SK-N-SH (cell line): ENCODE data around the gene CFAP52. TPM values are rescaled to one million over a fixed set of nuclear protein-coding genes. Genes with fewer than 3 reads are reported as not detected.

Source experiments
- CTCF ChIA-PET: fragments of 300-600, 350-600 bp; formaldehyde crosslinking; extraction: SDS; loops from one replicate; lab custom pipeline; 2021; lab: Yijun Ruan, JAX
- POLR2A ChIA-PET: fragments of 350-600 bp; sonication (Branson Sonifier 250); formaldehyde crosslinking; extraction: SDS; loops from one replicate; lab custom pipeline; 2020; ENCODE audit warnings: antibody characterized with exemption, inconsistent platforms; lab: Yijun Ruan, JAX
- DNase-seq: peaks from one replicate; pipeline ENCODE4 v3.0.0; 2012
- H2AFZ ChIP-seq: fragments of 200-600 bp; sonication (generic); 2 replicates; pipeline ENCODE4 v1.8.1; 2016; ENCODE audit warnings: antibody characterized with exemption, mild to moderate bottlenecking, low read depth
- H3F3A ChIP-seq: fragments of 200-600 bp; sonication (generic); replicated peaks from 2 replicates; pipeline ENCODE3; 2016; ENCODE audit warnings: antibody characterized with exemption, mild to moderate bottlenecking; ENCODE audit not compliant: insufficient read depth
- H3K27ac ChIP-seq, 2 experiments: fragments of 200-500 bp in 1 of 2; fragments of 200-600 bp in 1 of 2; sonication (Bioruptor generic) in 1 of 2; sonication (generic), shearing (Covaris generic) in 1 of 2; 2 replicates each; pipeline versions ENCODE4 v1.5.1 to v1.6.1; 2014 to 2016; ENCODE audit warnings: low read depth in 2 of 2, inconsistent platforms in 1 of 2, low read length in 1 of 2, mild to moderate bottlenecking in 1 of 2, mixed read lengths in 1 of 2
- H3K27me3 ChIP-seq: fragments of 200-600 bp; sonication (generic), shearing (Covaris generic); 2 replicates; pipeline ENCODE4 v1.6.1; 2016; ENCODE audit warnings: mixed run types; ENCODE audit not compliant: insufficient read depth
- H3K36me3 ChIP-seq, 2 experiments: fragments of 200-500 bp in 1 of 2; fragments of 200-600 bp in 1 of 2; sonication (Bioruptor generic) in 1 of 2; sonication (generic) in 1 of 2; replicated peaks in 1 of 2; 2 replicates each; pipeline versions ENCODE3 to v1.5.1; 2014 to 2016; ENCODE audit warnings: low read length in 1 of 2, mild to moderate bottlenecking in 1 of 2; ENCODE audit not compliant: insufficient read depth in 2 of 2, control insufficient read depth in 1 of 2
- H3K4me1 ChIP-seq, 2 experiments: fragments of 200-500 bp in 1 of 2; fragments of 200-600 bp in 1 of 2; sonication (Bioruptor generic) in 1 of 2; sonication (generic), shearing (Covaris generic) in 1 of 2; 2 replicates each; pipeline versions ENCODE4 v1.5.1 to v1.6.1; 2014 to 2016; ENCODE audit warnings: low read depth in 1 of 2, low read length in 1 of 2, mixed run types in 1 of 2; ENCODE audit not compliant: insufficient read depth in 2 of 2, control insufficient read depth in 1 of 2
- H3K4me2 ChIP-seq: fragments of 200-600 bp; sonication (generic), shearing (Covaris generic); 2 replicates; pipeline ENCODE4 v1.6.1; 2017; ENCODE audit warnings: mixed run types
- H3K4me3 ChIP-seq, 2 experiments: fragments of 200-500 bp in 1 of 2; fragments of 200-600 bp in 1 of 2; sonication (Bioruptor generic) in 1 of 2; sonication (generic), shearing (Covaris generic) in 1 of 2; 2 replicates each; pipeline versions ENCODE4 v1.5.1 to v1.8.1; 2014 to 2016; ENCODE audit warnings: low read depth in 2 of 2, inconsistent platforms in 1 of 2, low read length in 1 of 2, mild to moderate bottlenecking in 1 of 2, mixed read lengths in 1 of 2, moderate library complexity in 1 of 2
- H3K79me2 ChIP-seq: fragments of 200-600 bp; sonication (generic); 2 replicates; pipeline ENCODE4 v1.8.1; 2017; ENCODE audit warnings: mild to moderate bottlenecking; ENCODE audit not compliant: insufficient read depth
- H3K9ac ChIP-seq: fragments of 200-600 bp; sonication (generic); 2 replicates; pipeline ENCODE4 v1.6.1; 2017; ENCODE audit warnings: mixed run types
- H3K9me2 ChIP-seq: fragments of 200-600 bp; sonication (generic); 2 replicates; pipeline ENCODE4 v1.6.1; 2017; ENCODE audit warnings: mixed run types
- H3K9me3 ChIP-seq: fragments of 200-600 bp; sonication (generic); 2 replicates; pipeline ENCODE4 v1.6.1; 2017; ENCODE audit warnings: mixed run types, mild to moderate bottlenecking, moderate library complexity
- H4K20me1 ChIP-seq: fragments of 200-600 bp; sonication (generic); 2 replicates; pipeline ENCODE4 v1.6.1; 2017; ENCODE audit warnings: mild to moderate bottlenecking, mixed run types; ENCODE audit not compliant: insufficient read depth
- ELF1 ChIP-seq: IDR thresholded peaks from 2 replicates; pipeline ENCODE4 v1.4.0; 2012
- EZH2phosphoT487 ChIP-seq: fragments of 200-600 bp; sonication (generic); IDR thresholded peaks from 2 replicates; pipeline ENCODE4 v1.6.1; 2017; ENCODE audit warnings: low read depth, mixed run types, mild to moderate bottlenecking, antibody characterized with exemption, moderate library complexity, borderline replicate concordance
- FOXJ3 ChIP-seq: sonication (generic); formaldehyde crosslinking; IDR thresholded peaks from 2 replicates; pipeline ENCODE4 v1.5.1; 2020; ENCODE audit warnings: mild to moderate bottlenecking, missing genetic modification reagents
- FOXM1 ChIP-seq: IDR thresholded peaks from 2 replicates; pipeline ENCODE4 v1.4.0; 2012; ENCODE audit warnings: low read depth, mild to moderate bottlenecking
- IRF3 ChIP-seq: fragments of 150-350 bp; IDR thresholded peaks from 2 replicates; pipeline ENCODE4 v1.6.1; 2016; ENCODE audit warnings: mild to moderate bottlenecking, low read depth, low read length
- MAX ChIP-seq: IDR thresholded peaks from 2 replicates; pipeline ENCODE4 v1.4.0; 2012; ENCODE audit warnings: low read depth
- MEF2A ChIP-seq: IDR thresholded peaks from 2 replicates; pipeline ENCODE4 v1.4.0; 2012; ENCODE audit warnings: low read depth, borderline replicate concordance
- MXI1 ChIP-seq: IDR thresholded peaks from 2 replicates; pipeline ENCODE4 v1.6.1; 2012; ENCODE audit warnings: mild to moderate bottlenecking, low read depth, low read length, improper control_type of control experiment
- NFIC ChIP-seq: IDR thresholded peaks from 2 replicates; pipeline ENCODE4 v1.4.0; 2012; ENCODE audit warnings: borderline replicate concordance
- POLR2AphosphoS5 ChIP-seq: IDR thresholded peaks from 2 replicates; pipeline ENCODE4 v1.6.1; 2012; ENCODE audit warnings: low read depth, low read length
- RCOR1 ChIP-seq: fragments of 150-350 bp; IDR thresholded peaks from 2 replicates; pipeline ENCODE4 v1.6.1; 2017; ENCODE audit warnings: antibody characterized with exemption, low read length
- SIN3A ChIP-seq: IDR thresholded peaks from 2 replicates; pipeline ENCODE4 v1.6.1; 2012; ENCODE audit warnings: low read depth, mild to moderate bottlenecking, low read length, moderate library complexity, borderline replicate concordance
- SMC3 ChIP-seq: IDR thresholded peaks from 2 replicates; pipeline ENCODE4 v1.6.1; 2012; ENCODE audit warnings: low read depth, low read length, improper control_type of control experiment
- TAF1 ChIP-seq: IDR thresholded peaks from 2 replicates; pipeline ENCODE4 v1.6.1; 2012; ENCODE audit warnings: low read depth, mild to moderate bottlenecking, low read length, moderate library complexity, borderline replicate concordance
- TCF12 ChIP-seq: IDR thresholded peaks from 2 replicates; pipeline ENCODE4 v1.4.0; 2012
- TEAD4 ChIP-seq: IDR thresholded peaks from 2 replicates; pipeline ENCODE4 v1.4.0; 2012; ENCODE audit warnings: mild to moderate bottlenecking, borderline replicate concordance; ENCODE audit not compliant: insufficient read depth
- USF1 ChIP-seq: IDR thresholded peaks from 2 replicates; pipeline ENCODE4 v1.4.0; 2012; ENCODE audit warnings: low read depth, borderline replicate concordance
- USF2 ChIP-seq: fragments of 150-350 bp; IDR thresholded peaks from 2 replicates; pipeline ENCODE4 v1.6.1; 2017; ENCODE audit warnings: antibody characterized with exemption, low read length, low read depth, borderline replicate concordance
- WGBS: methylation state at CpG from one replicate; pipeline ENCODE4 v1.1.6; 2017; ENCODE audit warnings: low lambda C conversion rate; 5-methylcytosine and 5-hydroxymethylcytosine counted together
- polyA plus RNA-seq, 3 experiments: library from polyadenylated mRNA; depleted of rRNA; stranded (reverse); fragments of >200 nt; gene quantifications; 2 replicates each; pipeline ENCODE4 v1.2.3, GENCODE V29; 2012

Gene CFAP52
- polyA plus RNA-seq, 1 of the 3 experiments (the other 2 are of a cell fraction): 0.26 TPM

- Histone ChIP-seq H4K20me1 (no peaks in the 10 kb centered on the region), H3K9me2 (no peaks in the 10 kb centered on the region), H3K4me2 (no peak overlapping the region), H3K4me1 (no peaks in the 10 kb centered on the region), H3K4me3 (no peak overlapping the region), H3K9ac (no peak overlapping the region), H3K27ac (no peak overlapping the region), H2AFZ (no peak overlapping the region), H3K27me3 (peaks cover 14% of the 10 kb centered on the region; the same call in 1 of the 2 replicates), H3K79me2 (no peaks in the 10 kb centered on the region), H3F3A (no peaks in the 10 kb centered on the region), H3K36me3 (no peaks in the 10 kb centered on the region), H3K9me3 (no peaks in the 10 kb centered on the region)
- 29% methylated on average over 5 of the region's 5 CpGs for WGBS
- CTCF ChIA-PET: no interaction called here
- POLR2A ChIA-PET: no interaction called here
- TF ChIP-seq NFIC (no peak), ELF1 (no peak), TAF1 (no peak), RCOR1 (no peak), USF1 (no peak), MAX (no peak), USF2 (no peak), FOXJ3 (CRISPR knock-in tag) (no peak), SMC3 (no peak), EZH2phosphoT487 (no peak), MXI1 (no peak), FOXM1 (no peak), IRF3 (no peak), SIN3A (no peak), POLR2AphosphoS5 (no peak), TCF12 (no peak), TEAD4 (no peak), MEF2A (no peak)
- no peak for DNase-seq
These were observed 90.1 kb downstream of the CFAP52 start for GRCh38 chr17:9666461-9667050.
